Fibroblast of pulmonary artery (primary cell): ENCODE measurements around the gene UVRAG.
A peak's percentile ranks its signal among the peaks of the same experiment; 100 is the strongest.

ENCODE experiments used
- DNase-seq: peaks from one replicate; pipeline ENCODE4 v3.0.0-alpha.2; 2010; ENCODE audit warnings: low read depth
- H3K4me3 ChIP-seq: replicated peaks from 2 replicates; pipeline ENCODE4 v1.5.1; 2011; ENCODE audit warnings: low read depth, mild to moderate bottlenecking, control low read depth, low read length, moderate library complexity
- TF ChIP-seq, protein P1 (sequence below): IDR thresholded peaks from 2 replicates; pipeline ENCODE4 v1.5.1; 2011; ENCODE audit warnings: mild to moderate bottlenecking, control low read depth, low read length, inconsistent platforms; ENCODE audit errors: missing control alignments

UVRAG gene

GRCh38 chr11:75980031-75980430 is 165.0 kb downstream of the UVRAG start:
- TF ChIP-seq, protein P1, sequence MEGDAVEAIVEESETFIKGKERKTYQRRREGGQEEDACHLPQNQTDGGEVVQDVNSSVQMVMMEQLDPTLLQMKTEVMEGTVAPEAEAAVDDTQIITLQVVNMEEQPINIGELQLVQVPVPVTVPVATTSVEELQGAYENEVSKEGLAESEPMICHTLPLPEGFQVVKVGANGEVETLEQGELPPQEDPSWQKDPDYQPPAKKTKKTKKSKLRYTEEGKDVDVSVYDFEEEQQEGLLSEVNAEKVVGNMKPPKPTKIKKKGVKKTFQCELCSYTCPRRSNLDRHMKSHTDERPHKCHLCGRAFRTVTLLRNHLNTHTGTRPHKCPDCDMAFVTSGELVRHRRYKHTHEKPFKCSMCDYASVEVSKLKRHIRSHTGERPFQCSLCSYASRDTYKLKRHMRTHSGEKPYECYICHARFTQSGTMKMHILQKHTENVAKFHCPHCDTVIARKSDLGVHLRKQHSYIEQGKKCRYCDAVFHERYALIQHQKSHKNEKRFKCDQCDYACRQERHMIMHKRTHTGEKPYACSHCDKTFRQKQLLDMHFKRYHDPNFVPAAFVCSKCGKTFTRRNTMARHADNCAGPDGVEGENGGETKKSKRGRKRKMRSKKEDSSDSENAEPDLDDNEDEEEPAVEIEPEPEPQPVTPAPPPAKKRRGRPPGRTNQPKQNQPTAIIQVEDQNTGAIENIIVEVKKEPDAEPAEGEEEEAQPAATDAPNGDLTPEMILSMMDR: no peak
- H3K4me3 ChIP-seq: no peak overlapping the region
- DNase-seq: no peak

DNA sequence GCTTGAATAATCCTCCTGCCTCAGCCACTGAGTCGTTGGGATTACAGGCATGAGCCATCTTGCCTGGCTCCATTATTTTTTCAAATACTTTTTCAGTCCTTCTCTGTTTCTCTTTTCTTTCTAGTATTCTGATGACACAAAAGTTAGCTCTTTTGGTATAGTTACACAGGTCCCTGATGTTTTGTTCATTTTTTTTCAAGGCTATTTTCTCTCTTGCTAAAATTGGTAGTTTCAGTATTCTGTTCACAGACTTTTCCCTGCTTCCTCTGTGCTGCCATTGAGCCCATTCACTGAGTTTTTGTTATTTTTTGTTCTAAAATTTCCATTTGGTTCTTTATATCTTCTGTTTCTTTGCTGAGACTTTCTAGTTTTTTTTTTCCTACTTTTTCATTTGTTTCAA is 166.5 kb downstream of the UVRAG start:
- H3K4me3 ChIP-seq: no peak overlapping the region
- DNase-seq: no peak
- TF ChIP-seq, protein P1: no peak

DNA sequence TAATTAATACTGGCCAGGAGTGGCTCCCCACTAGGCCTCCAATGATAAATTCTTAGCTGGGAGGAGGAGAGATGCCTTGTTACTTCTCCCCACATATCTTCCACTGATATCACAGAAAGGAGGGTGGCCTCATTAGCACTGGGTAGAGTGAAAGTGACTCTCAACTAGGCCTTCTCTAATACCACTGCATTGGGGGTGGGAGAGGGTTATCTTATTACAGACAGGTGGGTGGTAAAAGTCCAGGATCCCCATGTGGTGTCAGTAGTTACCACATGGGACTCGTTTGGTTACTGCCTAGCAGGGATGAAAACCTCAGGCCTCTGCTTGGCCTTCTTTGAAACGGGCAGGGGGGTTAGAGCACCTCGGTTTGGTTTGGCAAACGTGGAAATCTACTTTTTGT is 167.3 kb downstream of the UVRAG start:
- DNase-seq: no peak
- TF ChIP-seq, protein P1: no peak
- no peak overlapping the region for H3K4me3 ChIP-seq

DNA sequence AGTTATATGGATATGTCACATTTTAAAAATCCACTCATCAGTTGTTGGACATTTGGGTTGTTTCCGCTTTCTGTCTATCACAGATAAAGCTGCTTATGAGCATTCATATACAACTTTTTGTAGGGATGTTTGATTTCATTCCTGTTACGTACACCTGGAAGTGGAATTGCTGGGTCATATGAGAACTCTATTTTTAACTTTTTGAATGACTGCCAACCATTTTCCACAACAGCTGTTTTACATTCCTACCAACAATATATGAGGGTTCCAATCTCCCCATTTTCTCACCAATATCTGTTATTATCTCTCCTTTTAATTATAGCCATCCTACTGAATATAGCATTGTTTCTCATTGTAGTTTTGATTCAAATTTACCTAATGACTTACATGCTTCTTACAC is 172.0 kb downstream of the UVRAG start:
- TF ChIP-seq, protein P1: no peak
- no peak overlapping the region for H3K4me3 ChIP-seq
- DNase-seq: peak; percentile 35

GRCh38 chr11:75993126-75993525 is 178.1 kb downstream of the UVRAG start:
- TF ChIP-seq, protein P1: no peak
- no peak overlapping the region for H3K4me3 ChIP-seq
- no peak for DNase-seq

DNA sequence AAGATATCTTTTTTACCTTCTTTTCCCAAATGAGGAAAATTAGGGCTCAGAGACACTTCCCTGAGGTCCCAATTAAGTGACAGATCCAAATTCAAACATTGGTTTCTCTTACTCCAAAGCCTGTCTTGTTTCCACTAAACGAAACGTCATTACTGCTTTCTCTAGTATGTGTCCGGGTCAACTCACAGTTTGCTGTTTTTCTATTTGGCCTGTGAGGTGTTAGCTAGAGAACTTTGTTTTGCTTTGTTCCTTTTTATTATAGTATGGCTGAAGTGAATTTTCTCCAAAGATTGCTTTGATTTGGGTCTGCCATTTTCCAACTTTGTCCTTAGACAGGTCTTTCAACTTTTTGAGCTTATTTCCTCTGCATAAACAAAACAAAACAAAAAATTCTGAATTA is 179.6 kb downstream of the UVRAG start:
- no peak for DNase-seq
- TF ChIP-seq, protein P1: no peak
- no peak overlapping the region for H3K4me3 ChIP-seq

DNA sequence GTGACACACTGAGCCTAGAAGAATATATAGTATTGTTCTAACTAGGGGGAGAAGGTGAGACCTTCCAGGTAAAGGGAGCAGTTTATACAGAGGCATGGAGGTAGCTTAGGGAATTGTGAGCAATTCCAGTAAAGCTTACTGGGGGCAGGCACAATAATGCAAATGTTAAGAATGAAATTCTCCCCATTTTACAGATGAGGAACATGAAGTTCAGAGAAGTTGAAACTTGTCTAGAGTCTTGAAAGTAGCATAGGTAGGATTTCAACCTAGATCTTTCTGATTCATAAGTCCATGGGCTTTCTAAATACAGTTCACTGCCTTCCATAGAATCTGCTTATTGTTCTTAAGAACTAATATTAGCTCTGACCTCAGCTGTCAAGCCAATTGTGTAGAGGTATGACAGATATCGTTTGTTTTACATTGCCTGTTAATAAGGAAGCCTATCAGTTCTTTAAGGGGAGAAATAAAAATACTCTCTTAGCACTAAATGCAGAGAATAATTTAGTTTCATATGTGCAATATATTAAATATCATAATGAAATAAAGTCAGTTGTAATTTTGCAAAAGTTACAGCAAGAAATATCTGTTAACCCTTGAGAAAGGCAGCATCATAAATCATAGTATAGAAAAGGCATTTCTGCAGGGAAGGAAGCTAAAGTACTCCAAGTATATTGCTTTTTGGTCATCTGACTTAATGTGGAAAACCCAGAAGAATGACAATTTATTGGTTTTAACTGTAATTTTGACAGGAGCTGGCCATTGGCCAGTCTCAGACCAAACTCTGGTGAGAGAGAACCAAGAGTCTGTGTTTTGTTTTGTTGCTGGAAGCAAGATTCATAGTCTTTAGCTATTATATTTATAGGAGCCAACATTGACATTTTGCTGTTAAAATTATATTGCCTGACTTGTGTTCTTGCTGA is 181.8 kb downstream of the UVRAG start:
- no peak overlapping the region for H3K4me3 ChIP-seq
- DNase-seq: no peak
- TF ChIP-seq, protein P1: no peak
